Activated naive CD8-positive, alpha-beta T cell treated with anti-CD3 and anti-CD28 coated beads for 36 hours (primary cell): ENCODE measurements around the gene ITPR3. TPM values are rescaled to one million over a fixed set of nuclear protein-coding genes. Genes with fewer than 3 reads are reported as not detected.

Experiments used
- DNase-seq: peaks from one replicate; pipeline ENCODE4 v3.0.0; 2021
- H3K27ac Mint-ChIP-seq: one replicate; pipeline ENCODE4 v1.8.0; 2022; ENCODE audit warnings: mild to moderate bottlenecking, moderate library complexity, mixed read lengths
- H3K27me3 Mint-ChIP-seq: one replicate; pipeline ENCODE4 v1.8.0; 2022; ENCODE audit warnings: mild to moderate bottlenecking, mixed read lengths
- H3K36me3 Mint-ChIP-seq: one replicate; pipeline ENCODE4 v1.8.0; 2021; ENCODE audit warnings: mild to moderate bottlenecking, mixed read lengths
- H3K4me1 Mint-ChIP-seq: one replicate; pipeline ENCODE4 v1.8.0; 2021; ENCODE audit warnings: mixed read lengths
- H3K4me3 Mint-ChIP-seq: one replicate; pipeline ENCODE4 v1.8.0; 2022; ENCODE audit warnings: mild to moderate bottlenecking, moderate library complexity, mixed read lengths
- H3K9me3 Mint-ChIP-seq: one replicate; pipeline ENCODE4 v1.8.0; 2022; ENCODE audit warnings: mixed read lengths
- total RNA-seq, 2 experiments: library from RNA; stranded (reverse); gene quantifications; one replicate each; pipeline ENCODE4 v1.2.3, GENCODE V29; 2021

ITPR3 gene
- total RNA-seq, 2 experiments from 2014 or later, result 35.5 to 36.6 TPM

- H3K4me1 Mint-ChIP-seq, result no peaks in the 10 kb centered on the region
- H3K36me3 Mint-ChIP-seq, result peaks cover 11% of the 10 kb centered on the region
- H3K9me3 Mint-ChIP-seq, result no peaks in the 10 kb centered on the region
- no peak overlapping the region for H3K27ac Mint-ChIP-seq
- no peak overlapping the region for H3K4me3 Mint-ChIP-seq
- no peak for DNase-seq
- H3K27me3 Mint-ChIP-seq, result no peaks in the 10 kb centered on the region
Observed at GRCh38 chr6:33659986-33660385, 38.9 kb downstream of the ITPR3 start.

- Mint-ChIP-seq H3K36me3 (peaks cover 11% of the 10 kb centered on the region), H3K4me1 (no peaks in the 10 kb centered on the region), H3K27ac (no peak overlapping the region), H3K9me3 (no peaks in the 10 kb centered on the region), H3K4me3 (no peak overlapping the region), H3K27me3 (no peaks in the 10 kb centered on the region)
- no peak for DNase-seq
Observed at GRCh38 chr6:33661106-33661838, 40.1 kb downstream of the ITPR3 start.

DNA sequence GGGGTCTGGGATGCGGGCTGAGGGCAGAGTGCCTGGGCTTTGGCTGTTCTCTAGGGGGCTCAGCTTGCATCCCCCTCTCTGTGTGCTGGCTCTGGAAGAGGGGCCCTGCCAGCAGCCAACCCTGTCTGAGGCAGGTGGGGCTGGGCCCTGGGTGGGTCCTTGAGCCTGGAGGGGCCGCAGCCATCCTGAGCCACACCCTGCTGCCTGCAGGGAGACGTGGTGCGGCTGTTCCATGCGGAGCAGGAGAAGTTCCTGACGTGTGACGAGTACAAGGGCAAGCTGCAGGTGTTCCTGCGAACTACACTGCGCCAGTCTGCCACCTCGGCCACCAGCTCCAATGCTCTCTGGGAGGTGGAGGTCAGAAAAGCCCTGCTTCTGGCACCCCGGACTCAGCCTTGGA, 41.2 kb downstream of the ITPR3 start:
- Mint-ChIP-seq H3K4me1 (no peaks in the 10 kb centered on the region), H3K4me3 (no peak overlapping the region), H3K36me3 (peaks cover 9% of the 10 kb centered on the region), H3K27ac (no peak overlapping the region), H3K9me3 (no peaks in the 10 kb centered on the region), H3K27me3 (no peaks in the 10 kb centered on the region)
- DNase-seq, result no peak

DNA sequence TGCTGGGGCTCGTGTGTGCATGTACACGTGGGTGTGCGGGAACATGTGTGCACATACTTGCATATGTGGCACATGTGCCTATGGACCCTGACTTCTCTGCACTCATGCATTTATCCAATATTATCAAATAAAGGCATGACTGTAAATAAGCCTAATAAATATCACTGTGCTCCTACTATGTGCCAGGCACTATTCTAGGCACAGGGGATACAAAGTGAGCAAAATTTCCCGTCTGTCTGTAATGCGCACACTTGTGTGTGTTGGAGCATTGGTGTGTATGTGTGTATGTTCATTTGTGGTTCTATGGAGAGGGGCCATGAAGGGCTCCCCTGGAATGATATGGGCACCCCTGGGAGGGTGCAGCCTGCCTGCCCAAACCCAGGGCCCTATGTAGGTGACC, 41.9 kb downstream of the ITPR3 start:
- Mint-ChIP-seq H3K4me3 (no peak overlapping the region), H3K27me3 (no peaks in the 10 kb centered on the region), H3K36me3 (peaks cover 9% of the 10 kb centered on the region), H3K9me3 (no peaks in the 10 kb centered on the region), H3K27ac (no peak overlapping the region), H3K4me1 (no peaks in the 10 kb centered on the region)
- DNase-seq, result no peak

GRCh38 chr6:33663727-33664449, 42.8 kb downstream of the ITPR3 start:
- peaks cover 12% of the 10 kb centered on the region for H3K36me3 Mint-ChIP-seq
- H3K27me3 Mint-ChIP-seq, result no peaks in the 10 kb centered on the region

GRCh38 chr6:33664506-33665057, 43.5 kb downstream of the ITPR3 start:
- H3K9me3 Mint-ChIP-seq, result no peaks in the 10 kb centered on the region

More at GRCh38 chr6:33663727-33664449, 42.8 kb downstream of the ITPR3 start:
- DNase-seq, result no peak
- Mint-ChIP-seq H3K4me1 (no peaks in the 10 kb centered on the region), H3K27ac (no peak overlapping the region), H3K4me3 (no peak overlapping the region), H3K9me3 (no peaks in the 10 kb centered on the region)

DNA sequence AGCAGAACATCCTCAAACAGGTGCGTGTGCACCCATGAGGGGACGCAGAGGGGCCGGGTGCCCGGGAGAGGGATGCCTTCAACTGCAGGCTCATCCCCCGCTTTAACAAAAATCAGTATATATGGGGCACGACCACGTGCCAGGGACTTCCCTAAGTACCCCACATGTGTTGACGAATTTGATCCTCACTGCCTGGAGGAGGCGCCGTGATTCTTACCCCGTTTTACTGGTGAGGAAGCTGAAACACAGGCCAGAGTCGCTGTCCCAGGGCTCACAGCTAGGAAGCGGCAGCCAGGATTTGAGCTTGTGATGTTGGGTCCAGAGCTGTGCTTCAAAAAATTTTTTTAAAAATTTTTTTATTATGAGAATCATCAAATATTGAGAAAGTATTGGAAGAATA, 44.8 kb downstream of the ITPR3 start:
- H3K9me3 Mint-ChIP-seq, result no peaks in the 10 kb centered on the region
- H3K4me3 Mint-ChIP-seq, result no peak overlapping the region
- peaks cover 12% of the 10 kb centered on the region for H3K36me3 Mint-ChIP-seq
- H3K27me3 Mint-ChIP-seq, result no peaks in the 10 kb centered on the region
- H3K27ac Mint-ChIP-seq, result no peak overlapping the region
- DNase-seq, result no peak
- H3K4me1 Mint-ChIP-seq, result no peaks in the 10 kb centered on the region

More at GRCh38 chr6:33664506-33665057, 43.5 kb downstream of the ITPR3 start:
- Mint-ChIP-seq H3K4me3 (no peak overlapping the region), H3K4me1 (no peaks in the 10 kb centered on the region), H3K27me3 (no peaks in the 10 kb centered on the region), H3K27ac (no peak overlapping the region), H3K36me3 (peaks cover 12% of the 10 kb centered on the region)
- DNase-seq, result no peak

GRCh38 chr6:33667072-33667471, 46.0 kb downstream of the ITPR3 start:
- Mint-ChIP-seq H3K4me3 (no peak overlapping the region), H3K4me1 (no peaks in the 10 kb centered on the region), H3K27me3 (no peaks in the 10 kb centered on the region), H3K36me3 (peaks cover 16% of the 10 kb centered on the region), H3K27ac (no peak overlapping the region), H3K9me3 (no peaks in the 10 kb centered on the region)
- DNase-seq, result no peak

DNA sequence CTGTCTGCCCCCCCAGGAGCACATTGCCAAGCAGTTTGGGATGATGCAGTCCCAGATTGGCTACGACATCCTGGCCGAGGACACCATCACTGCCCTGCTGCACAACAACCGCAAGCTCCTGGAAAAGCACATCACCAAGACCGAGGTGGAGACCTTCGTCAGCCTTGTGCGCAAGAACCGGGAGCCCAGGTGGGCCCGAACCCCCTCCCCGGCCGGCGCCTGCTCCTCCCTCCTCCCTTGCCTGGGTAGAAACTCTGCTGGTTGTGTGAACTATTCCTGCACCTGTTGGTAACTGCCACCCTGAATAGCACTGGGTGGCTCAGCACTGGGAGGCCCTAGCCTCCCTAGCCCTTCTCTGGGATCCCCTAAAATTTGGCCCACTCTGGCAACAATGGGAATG, 46.7 kb downstream of the ITPR3 start:
- no peak overlapping the region for H3K27ac Mint-ChIP-seq
- H3K36me3 Mint-ChIP-seq, result peaks cover 16% of the 10 kb centered on the region
- H3K4me1 Mint-ChIP-seq, result no peaks in the 10 kb centered on the region
- no peak overlapping the region for H3K4me3 Mint-ChIP-seq
- DNase-seq, result no peak
- no peaks in the 10 kb centered on the region for H3K9me3 Mint-ChIP-seq
- no peaks in the 10 kb centered on the region for H3K27me3 Mint-ChIP-seq

GRCh38 chr6:33668328-33668727, 47.2 kb downstream of the ITPR3 start:
- H3K4me3 Mint-ChIP-seq, result no peak overlapping the region
- H3K27ac Mint-ChIP-seq, result no peak overlapping the region
- H3K4me1 Mint-ChIP-seq, result no peaks in the 10 kb centered on the region
- H3K36me3 Mint-ChIP-seq, result peaks cover 17% of the 10 kb centered on the region
- no peaks in the 10 kb centered on the region for H3K9me3 Mint-ChIP-seq
- no peaks in the 10 kb centered on the region for H3K27me3 Mint-ChIP-seq
- no peak for DNase-seq

GRCh38 chr6:33668914-33669313, 47.8 kb downstream of the ITPR3 start:
- no peaks in the 10 kb centered on the region for H3K27me3 Mint-ChIP-seq
- H3K4me3 Mint-ChIP-seq, result no peak overlapping the region
- DNase-seq, result no peak
- H3K4me1 Mint-ChIP-seq, result no peaks in the 10 kb centered on the region
- no peak overlapping the region for H3K27ac Mint-ChIP-seq
- peaks cover 18% of the 10 kb centered on the region for H3K36me3 Mint-ChIP-seq
- H3K9me3 Mint-ChIP-seq, result no peaks in the 10 kb centered on the region

- Mint-ChIP-seq H3K4me1 (no peaks in the 10 kb centered on the region), H3K4me3 (no peak overlapping the region), H3K9me3 (no peaks in the 10 kb centered on the region), H3K27ac (no peak overlapping the region), H3K27me3 (no peaks in the 10 kb centered on the region), H3K36me3 (peaks cover 18% of the 10 kb centered on the region)
- DNase-seq, result no peak
Observed at GRCh38 chr6:33670086-33670660, 49.1 kb downstream of the ITPR3 start.

DNA sequence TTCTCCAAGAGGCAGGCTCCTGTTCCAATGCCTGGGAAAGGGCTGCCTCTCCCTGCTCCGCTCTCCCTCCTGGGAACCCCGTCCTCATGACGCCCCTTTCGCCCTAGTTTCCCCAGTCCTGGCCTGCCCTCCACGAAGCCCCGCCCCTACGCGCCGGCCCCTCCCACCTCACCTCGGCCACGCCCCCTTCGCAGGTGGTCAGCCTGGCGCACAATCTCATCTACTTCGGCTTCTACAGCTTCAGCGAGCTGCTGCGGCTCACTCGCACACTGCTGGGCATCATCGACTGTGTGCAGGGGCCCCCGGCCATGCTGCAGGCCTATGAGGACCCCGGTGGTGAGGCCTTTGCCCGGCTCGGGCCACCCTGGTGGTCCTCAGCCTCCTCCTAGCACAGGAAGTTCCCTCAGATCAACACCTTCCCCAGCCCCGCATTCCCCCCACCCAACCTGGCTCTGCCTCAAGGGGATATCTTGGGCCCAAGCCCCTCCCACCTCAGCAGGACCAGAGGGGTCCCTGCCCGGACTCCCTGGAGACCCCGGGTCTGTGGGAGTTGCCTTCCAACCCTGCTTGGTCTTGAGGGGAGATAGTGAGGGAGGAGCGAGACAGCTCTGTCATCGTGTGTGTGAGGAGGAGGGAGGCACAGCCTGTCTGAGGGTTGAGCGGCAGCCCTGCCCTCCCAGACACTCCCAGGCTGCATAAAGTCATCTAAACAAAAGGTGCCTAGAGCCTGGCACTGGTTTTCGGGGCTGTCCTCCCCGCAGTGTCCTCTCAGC, 50.0 kb downstream of the ITPR3 start:
- DNase-seq, result no peak
- H3K4me1 Mint-ChIP-seq, result no peaks in the 10 kb centered on the region
- H3K27me3 Mint-ChIP-seq, result no peaks in the 10 kb centered on the region
- no peak overlapping the region for H3K27ac Mint-ChIP-seq
- no peak overlapping the region for H3K4me3 Mint-ChIP-seq
- no peaks in the 10 kb centered on the region for H3K9me3 Mint-ChIP-seq
- H3K36me3 Mint-ChIP-seq, result peaks cover 18% of the 10 kb centered on the region

DNA sequence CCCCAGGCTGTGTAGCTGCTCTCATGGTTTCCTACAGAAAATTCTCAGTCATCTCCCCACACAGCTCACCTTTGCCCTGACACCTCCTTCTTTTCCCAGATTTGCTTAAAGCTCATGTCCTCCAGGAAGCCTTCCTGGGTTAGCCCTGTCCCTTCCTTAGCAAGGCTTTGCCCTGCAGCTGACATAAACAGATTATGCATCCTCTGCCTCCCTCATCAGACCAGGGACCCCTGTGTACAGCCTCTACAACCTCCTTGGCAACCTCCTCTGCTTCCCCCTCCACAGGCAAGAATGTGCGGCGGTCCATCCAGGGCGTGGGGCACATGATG, 50.6 kb downstream of the ITPR3 start:
- H3K4me3 Mint-ChIP-seq, result no peak overlapping the region
- no peak overlapping the region for H3K27ac Mint-ChIP-seq
- DNase-seq, result no peak
- no peaks in the 10 kb centered on the region for H3K9me3 Mint-ChIP-seq
- peaks cover 18% of the 10 kb centered on the region for H3K36me3 Mint-ChIP-seq
- no peaks in the 10 kb centered on the region for H3K4me1 Mint-ChIP-seq
- H3K27me3 Mint-ChIP-seq, result no peaks in the 10 kb centered on the region

DNA sequence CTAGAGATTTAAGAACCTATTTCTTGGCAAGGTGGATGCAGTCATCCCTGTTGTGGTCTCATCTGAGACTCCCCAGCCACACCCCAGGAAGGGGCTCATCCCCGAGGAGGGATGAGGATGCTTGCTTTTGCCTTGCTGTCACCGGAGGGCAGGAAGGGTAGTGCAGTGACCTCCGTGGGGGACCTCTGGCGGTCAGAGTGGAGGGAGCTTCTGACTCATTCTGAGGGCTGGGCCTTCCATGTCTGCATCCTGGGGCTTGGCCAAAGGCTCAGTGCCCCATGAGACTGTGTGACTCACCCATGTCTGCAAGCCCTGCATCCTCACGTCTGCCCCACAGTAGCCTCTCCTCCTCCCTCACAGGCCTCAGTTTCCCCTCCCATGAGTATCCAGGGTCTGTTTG, 51.7 kb downstream of the ITPR3 start:
- no peak for DNase-seq
- peaks cover 22% of the 10 kb centered on the region for H3K36me3 Mint-ChIP-seq
- no peaks in the 10 kb centered on the region for H3K9me3 Mint-ChIP-seq
- no peaks in the 10 kb centered on the region for H3K4me1 Mint-ChIP-seq
- H3K27me3 Mint-ChIP-seq, result no peaks in the 10 kb centered on the region
- no peak overlapping the region for H3K27ac Mint-ChIP-seq
- no peak overlapping the region for H3K4me3 Mint-ChIP-seq
